ENCODE data around the gene OPN4.

DNA sequence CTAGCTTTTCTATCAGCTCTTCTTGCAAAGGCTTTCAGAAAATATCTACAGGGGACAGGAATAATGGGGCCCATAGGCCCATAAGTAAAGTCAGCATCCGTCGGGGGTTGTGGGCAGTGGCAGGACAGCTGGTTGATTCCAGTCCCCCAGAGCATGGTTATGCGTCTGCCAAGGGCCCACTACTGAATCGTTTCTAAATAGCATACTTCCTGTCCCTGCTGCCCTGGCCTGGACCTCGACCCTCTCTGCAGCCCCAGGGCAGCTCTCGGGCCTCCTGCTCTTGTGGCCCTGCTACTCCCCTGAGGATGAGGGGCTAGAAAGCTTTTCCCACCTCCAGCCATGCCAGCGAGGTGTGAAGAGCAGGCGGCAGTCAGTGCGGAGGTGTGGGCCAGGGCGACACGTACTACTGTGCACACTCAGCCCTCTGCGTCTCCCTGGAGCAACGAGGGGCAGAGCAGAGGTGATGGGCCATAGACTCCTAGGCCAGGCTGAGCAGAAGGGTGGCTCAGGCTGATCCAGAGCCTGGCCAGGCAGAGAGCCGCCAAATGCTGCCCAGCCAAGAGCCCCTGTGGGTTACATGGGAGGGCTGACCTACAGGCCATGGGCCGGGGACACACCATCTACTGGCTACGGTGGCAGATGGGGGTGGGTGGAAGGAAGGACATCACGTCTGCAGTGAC lies 4.7 kb upstream of the OPN4 start:
- TF ChIP-seq, protein P1, sequence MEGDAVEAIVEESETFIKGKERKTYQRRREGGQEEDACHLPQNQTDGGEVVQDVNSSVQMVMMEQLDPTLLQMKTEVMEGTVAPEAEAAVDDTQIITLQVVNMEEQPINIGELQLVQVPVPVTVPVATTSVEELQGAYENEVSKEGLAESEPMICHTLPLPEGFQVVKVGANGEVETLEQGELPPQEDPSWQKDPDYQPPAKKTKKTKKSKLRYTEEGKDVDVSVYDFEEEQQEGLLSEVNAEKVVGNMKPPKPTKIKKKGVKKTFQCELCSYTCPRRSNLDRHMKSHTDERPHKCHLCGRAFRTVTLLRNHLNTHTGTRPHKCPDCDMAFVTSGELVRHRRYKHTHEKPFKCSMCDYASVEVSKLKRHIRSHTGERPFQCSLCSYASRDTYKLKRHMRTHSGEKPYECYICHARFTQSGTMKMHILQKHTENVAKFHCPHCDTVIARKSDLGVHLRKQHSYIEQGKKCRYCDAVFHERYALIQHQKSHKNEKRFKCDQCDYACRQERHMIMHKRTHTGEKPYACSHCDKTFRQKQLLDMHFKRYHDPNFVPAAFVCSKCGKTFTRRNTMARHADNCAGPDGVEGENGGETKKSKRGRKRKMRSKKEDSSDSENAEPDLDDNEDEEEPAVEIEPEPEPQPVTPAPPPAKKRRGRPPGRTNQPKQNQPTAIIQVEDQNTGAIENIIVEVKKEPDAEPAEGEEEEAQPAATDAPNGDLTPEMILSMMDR (IDR thresholded peaks at IDR 0.05) = no peak
- TF ChIP-seq POLR2A (IDR thresholded peaks at IDR 0.05) = no peak

All from ovary (tissue), 3 donors.